Measurements from ENCODE around the gene ATG10. TPM values are rescaled to one million over a fixed set of nuclear protein-coding genes. Genes with fewer than 3 reads are reported as not detected.

The ATG10 gene
- total RNA-seq, 1 donor from 2014 or later: 6.2 TPM

GRCh38 chr5:81936066-81936465 is 35.8 kb upstream of the ATG10 start:
- peaks cover 5% of the 10 kb centered on the region for H3K27me3 Mint-ChIP-seq (ENCODE audit: unreplicated experiment)
- H3K4me1 Mint-ChIP-seq (ENCODE audit: unreplicated experiment): no peaks in the 10 kb centered on the region
- H3K9me3 Mint-ChIP-seq (ENCODE audit: unreplicated experiment): no peaks in the 10 kb centered on the region
- no peak overlapping the region for H3K4me3 Mint-ChIP-seq (ENCODE audit: unreplicated experiment)
- no peak overlapping the region for H3K27ac Mint-ChIP-seq (ENCODE audit: unreplicated experiment)
- peaks cover under 1% of the 10 kb centered on the region for H3K36me3 Mint-ChIP-seq (ENCODE audit: low read depth, unreplicated experiment)
- no peak for TF ChIP-seq CTCF (IDR thresholded peaks at IDR 0.05; ENCODE audit: unreplicated experiment)
- no peak for DNase-seq (ENCODE audit: low spot score)

GRCh38 chr5:81936750-81937149 is 35.1 kb upstream of the ATG10 start:
- no peak for DNase-seq (ENCODE audit: low spot score)
- no peak overlapping the region for H3K4me3 Mint-ChIP-seq (ENCODE audit: unreplicated experiment)
- no peaks in the 10 kb centered on the region for H3K4me1 Mint-ChIP-seq (ENCODE audit: unreplicated experiment)
- peaks cover 5% of the 10 kb centered on the region for H3K9me3 Mint-ChIP-seq (ENCODE audit: unreplicated experiment)
- peaks cover 5% of the 10 kb centered on the region for H3K27me3 Mint-ChIP-seq (ENCODE audit: unreplicated experiment)
- H3K27ac Mint-ChIP-seq (ENCODE audit: unreplicated experiment): no peak overlapping the region
- no peak for TF ChIP-seq CTCF (IDR thresholded peaks at IDR 0.05; ENCODE audit: unreplicated experiment)
- H3K36me3 Mint-ChIP-seq (ENCODE audit: low read depth, unreplicated experiment): peaks cover 5% of the 10 kb centered on the region

GRCh38 chr5:81942746-81943145 is 29.1 kb upstream of the ATG10 start:
- peaks cover 9% of the 10 kb centered on the region for H3K36me3 Mint-ChIP-seq (ENCODE audit: low read depth, unreplicated experiment)
- peaks cover 16% of the 10 kb centered on the region for H3K9me3 Mint-ChIP-seq (ENCODE audit: unreplicated experiment)
- no peaks in the 10 kb centered on the region for H3K27me3 Mint-ChIP-seq (ENCODE audit: unreplicated experiment)
- DNase-seq (ENCODE audit: low spot score): no peak
- H3K4me3 Mint-ChIP-seq (ENCODE audit: unreplicated experiment): no peak overlapping the region
- TF ChIP-seq CTCF (IDR thresholded peaks at IDR 0.05; ENCODE audit: unreplicated experiment): no peak
- H3K4me1 Mint-ChIP-seq (ENCODE audit: unreplicated experiment): no peaks in the 10 kb centered on the region
- no peak overlapping the region for H3K27ac Mint-ChIP-seq (ENCODE audit: unreplicated experiment)

GRCh38 chr5:81948349-81948748 is 23.5 kb upstream of the ATG10 start:
- H3K36me3 Mint-ChIP-seq (ENCODE audit: low read depth, unreplicated experiment): no peaks in the 10 kb centered on the region
- no peak overlapping the region for H3K27ac Mint-ChIP-seq (ENCODE audit: unreplicated experiment)
- H3K4me3 Mint-ChIP-seq (ENCODE audit: unreplicated experiment): no peak overlapping the region
- H3K4me1 Mint-ChIP-seq (ENCODE audit: unreplicated experiment): no peaks in the 10 kb centered on the region
- DNase-seq (ENCODE audit: low spot score): no peak
- H3K9me3 Mint-ChIP-seq (ENCODE audit: unreplicated experiment): no peaks in the 10 kb centered on the region
- no peak for TF ChIP-seq CTCF (IDR thresholded peaks at IDR 0.05; ENCODE audit: unreplicated experiment)
- peaks cover 2% of the 10 kb centered on the region for H3K27me3 Mint-ChIP-seq (ENCODE audit: unreplicated experiment)

- Mint-ChIP-seq H3K4me1 (ENCODE audit: unreplicated experiment) (peaks cover 1% of the 10 kb centered on the region), H3K9me3 (ENCODE audit: unreplicated experiment) (no peaks in the 10 kb centered on the region), H3K36me3 (ENCODE audit: low read depth, unreplicated experiment) (no peaks in the 10 kb centered on the region), H3K4me3 (ENCODE audit: unreplicated experiment) (no peak overlapping the region), H3K27ac (ENCODE audit: unreplicated experiment) (no peak overlapping the region), H3K27me3 (ENCODE audit: unreplicated experiment) (peaks cover 2% of the 10 kb centered on the region)
- no peak for DNase-seq (ENCODE audit: low spot score)
- TF ChIP-seq CTCF (IDR thresholded peaks at IDR 0.05; ENCODE audit: unreplicated experiment): no peak
These were observed 22.4 kb upstream of the ATG10 start for GRCh38 chr5:81949462-81949861.

Data from endothelial cell (in vitro differentiated cells).